GM23248 (cell line): ENCODE results near the gene AMDHD1. TPM values are rescaled to one million over a fixed set of nuclear protein-coding genes. Genes with fewer than 3 reads are reported as not detected.

ENCODE experiments used
- DNase-seq: peaks from one replicate; pipeline ENCODE4 v3.0.0-alpha.2; 2015
- H2AFZ ChIP-seq: fragments of 200-600 bp; sonication (generic); 2 replicates; pipeline ENCODE4 v1.6.1; 2016; ENCODE audit warnings: antibody characterized with exemption
- H3F3A ChIP-seq: fragments of 200-600 bp; sonication (generic); 2 replicates; pipeline ENCODE4 v1.6.1; 2016; ENCODE audit warnings: mild to moderate bottlenecking, antibody characterized with exemption, mixed run types; ENCODE audit not compliant: insufficient read depth
- H3K27ac ChIP-seq: fragments of 200-600 bp; sonication (generic); 2 replicates; pipeline ENCODE4 v1.5.1; 2016; ENCODE audit warnings: mild to moderate bottlenecking
- H3K27me3 ChIP-seq: fragments of 200-600 bp; sonication (generic); replicated peaks from 2 replicates; pipeline ENCODE4 v1.6.1; 2016; ENCODE audit warnings: mild to moderate bottlenecking; ENCODE audit not compliant: insufficient read depth
- H3K36me3 ChIP-seq: fragments of 200-600 bp; sonication (generic); 2 replicates; pipeline ENCODE4 v1.6.1; 2016; ENCODE audit warnings: low read depth, mild to moderate bottlenecking
- H3K4me1 ChIP-seq: fragments of 200-600 bp; sonication (generic); 2 replicates; pipeline ENCODE4 v1.6.1; 2016; ENCODE audit warnings: mild to moderate bottlenecking; ENCODE audit not compliant: insufficient read depth
- H3K4me2 ChIP-seq: fragments of 200-600 bp; sonication (generic); one replicate; pipeline ENCODE4 v1.6.1; 2016; ENCODE audit warnings: mild to moderate bottlenecking; ENCODE audit not compliant: unreplicated experiment
- H3K4me3 ChIP-seq: fragments of 200-600 bp; sonication (generic); 2 replicates; pipeline ENCODE4 v1.5.1; 2016; ENCODE audit warnings: mild to moderate bottlenecking
- H3K79me2 ChIP-seq: fragments of 200-600 bp; sonication (generic); 2 replicates; pipeline ENCODE4 v1.6.1; 2016; ENCODE audit warnings: mild to moderate bottlenecking; ENCODE audit not compliant: insufficient read depth
- H3K9ac ChIP-seq: fragments of 200-600 bp; sonication (generic); 2 replicates; pipeline ENCODE4 v1.6.1; 2016; ENCODE audit warnings: mild to moderate bottlenecking
- H3K9me2 ChIP-seq: fragments of 200-600 bp; sonication (generic); 2 replicates; pipeline ENCODE4 v1.6.1; 2016; ENCODE audit warnings: mixed run types, mild to moderate bottlenecking, moderate library complexity; ENCODE audit not compliant: insufficient read depth
- H3K9me3 ChIP-seq: fragments of 200-600 bp; sonication (generic); one replicate; pipeline ENCODE4 v1.6.1; 2017; ENCODE audit warnings: low read depth
- H4K20me1 ChIP-seq: fragments of 200-600 bp; sonication (generic); 2 replicates; pipeline ENCODE4 v1.6.0; 2016; ENCODE audit not compliant: insufficient read depth
- EZH2 ChIP-seq: fragments of 200-600 bp; sonication (generic); IDR thresholded peaks from 2 replicates; pipeline ENCODE4 v1.6.1; 2018; ENCODE audit warnings: antibody characterized with exemption, mild to moderate bottlenecking; ENCODE audit not compliant: insufficient read depth, poor library complexity, severe bottlenecking
- EZH2phosphoT487 ChIP-seq: fragments of 200-600 bp; sonication (generic); IDR thresholded peaks from 2 replicates; pipeline ENCODE4 v1.6.1; 2018; ENCODE audit warnings: antibody characterized with exemption, moderate library complexity, mild to moderate bottlenecking, low read depth; ENCODE audit not compliant: insufficient read depth
- WGBS, 2 experiments: methylation state at CpG; one replicate each; pipeline ENCODE4 v1.1.6; 2015 to 2017; ENCODE audit warnings: low lambda C conversion rate in 2 of 2, low coverage in 1 of 2; ENCODE audit errors: missing lambda C conversion rate in 2 of 2; 5-methylcytosine and 5-hydroxymethylcytosine counted together
- in situ Hi-C: fragments of 300-500 bp; cut with MboI; formaldehyde crosslinking; loops from 2 replicates; pipeline ENCODE4 v1.15.0; 2020
- polyA plus RNA-seq: library from polyadenylated mRNA; unstranded; fragments of >200 nt; fragmentation: Nextera tagmentation; extraction: Ambion mirVana; gene quantifications from 2 replicates; pipeline ENCODE4 v1.2.1, GENCODE V29; 2016
- total RNA-seq: library from RNA; depleted of rRNA; stranded (reverse); fragments of >200 nt; shearing (Covaris generic); gene quantifications from 2 replicates; pipeline ENCODE4 v1.2.3, GENCODE V29; 2014

Gene AMDHD1
- total and polyA plus RNA-seq, 2 experiments from 2014 or later, result 0.38 to 1.1 TPM

DNA sequence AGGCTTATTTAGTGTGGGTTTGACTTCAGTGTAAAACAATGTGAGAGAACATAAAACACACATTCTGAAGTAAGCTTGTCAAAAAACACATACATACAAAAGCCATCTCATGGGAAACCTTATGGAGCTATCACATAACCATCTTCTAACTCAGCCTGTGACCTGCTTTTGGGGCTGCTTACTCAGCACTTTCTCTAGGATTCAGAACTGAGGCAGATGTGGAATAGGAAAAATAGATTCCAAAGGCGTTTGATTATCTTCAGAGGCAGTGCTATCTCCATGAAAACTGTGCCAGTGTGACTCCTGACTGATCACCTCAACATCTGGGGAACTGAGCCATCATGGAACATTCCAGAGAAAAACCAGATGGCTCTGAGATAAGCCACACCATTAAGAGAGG lies 39.5 kb downstream of the AMDHD1 start:
- DNase-seq, result no peak
- in situ Hi-C loops, result loop anchor here (25.0 kb wide), 1 partner anchor 370 kb away; no protein-coding TSS in a partner anchor
- Histone ChIP-seq H3K4me3 (no peak overlapping the region), H3K4me2 (no peak overlapping the region), H3K4me1 (no peaks in the 10 kb centered on the region), H3K27ac (no peak overlapping the region), H4K20me1 (no peaks in the 10 kb centered on the region), H3F3A (no peaks in the 10 kb centered on the region), H3K9me3 (no peaks in the 10 kb centered on the region), H2AFZ (no peak overlapping the region), H3K79me2 (no peaks in the 10 kb centered on the region), H3K36me3 (no peaks in the 10 kb centered on the region), H3K9ac (no peak overlapping the region), H3K9me2 (no peaks in the 10 kb centered on the region), H3K27me3 (no peaks in the 10 kb centered on the region; the same call in 1 of the 2 replicates)
- TF ChIP-seq EZH2, result no peak
- no peak for TF ChIP-seq EZH2phosphoT487
- 27 to 47% methylated on average over 1 of the region's 1 CpG for WGBS, 2 experiments

DNA sequence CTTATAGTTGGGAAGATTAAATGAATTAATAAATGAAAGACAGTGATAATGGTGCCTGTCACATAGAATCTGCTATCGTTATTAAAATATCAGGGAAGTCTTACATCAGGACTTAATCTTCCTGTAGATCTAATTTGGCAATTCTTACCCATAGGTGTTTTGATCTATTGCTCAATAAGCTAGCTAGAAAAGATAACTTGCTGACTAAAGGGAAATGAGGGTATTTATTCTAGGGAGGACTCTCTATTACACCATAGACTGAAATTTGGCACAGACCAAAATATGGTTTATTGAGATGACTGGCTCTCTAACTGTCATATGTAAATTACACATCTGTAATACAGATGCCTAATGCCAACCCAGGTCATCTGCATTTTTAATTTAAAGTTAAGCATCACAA lies 41.6 kb downstream of the AMDHD1 start:
- no peak for DNase-seq
- H3K4me1 ChIP-seq, result no peaks in the 10 kb centered on the region
- in situ Hi-C loops, result loop anchor here (25.0 kb wide), 1 partner anchor 372 kb away; no protein-coding TSS in a partner anchor
- no peaks in the 10 kb centered on the region for H3F3A ChIP-seq
- no peaks in the 10 kb centered on the region for H3K9me2 ChIP-seq
- H3K4me2 ChIP-seq, result no peak overlapping the region
- peaks cover 3% of the 10 kb centered on the region; the same call in 1 of the 2 replicates for H3K27me3 ChIP-seq
- no peak overlapping the region for H3K27ac ChIP-seq
- no peaks in the 10 kb centered on the region for H3K36me3 ChIP-seq
- no peaks in the 10 kb centered on the region for H3K9me3 ChIP-seq
- H3K9ac ChIP-seq, result no peak overlapping the region
- no peak for TF ChIP-seq EZH2phosphoT487
- TF ChIP-seq EZH2, result no peak
- H2AFZ ChIP-seq, result no peak overlapping the region
- 92 to 94% methylated on average over 1 of the region's 1 CpG for WGBS, 2 experiments
- no peaks in the 10 kb centered on the region for H3K79me2 ChIP-seq
- no peaks in the 10 kb centered on the region for H4K20me1 ChIP-seq
- H3K4me3 ChIP-seq, result no peak overlapping the region

DNA sequence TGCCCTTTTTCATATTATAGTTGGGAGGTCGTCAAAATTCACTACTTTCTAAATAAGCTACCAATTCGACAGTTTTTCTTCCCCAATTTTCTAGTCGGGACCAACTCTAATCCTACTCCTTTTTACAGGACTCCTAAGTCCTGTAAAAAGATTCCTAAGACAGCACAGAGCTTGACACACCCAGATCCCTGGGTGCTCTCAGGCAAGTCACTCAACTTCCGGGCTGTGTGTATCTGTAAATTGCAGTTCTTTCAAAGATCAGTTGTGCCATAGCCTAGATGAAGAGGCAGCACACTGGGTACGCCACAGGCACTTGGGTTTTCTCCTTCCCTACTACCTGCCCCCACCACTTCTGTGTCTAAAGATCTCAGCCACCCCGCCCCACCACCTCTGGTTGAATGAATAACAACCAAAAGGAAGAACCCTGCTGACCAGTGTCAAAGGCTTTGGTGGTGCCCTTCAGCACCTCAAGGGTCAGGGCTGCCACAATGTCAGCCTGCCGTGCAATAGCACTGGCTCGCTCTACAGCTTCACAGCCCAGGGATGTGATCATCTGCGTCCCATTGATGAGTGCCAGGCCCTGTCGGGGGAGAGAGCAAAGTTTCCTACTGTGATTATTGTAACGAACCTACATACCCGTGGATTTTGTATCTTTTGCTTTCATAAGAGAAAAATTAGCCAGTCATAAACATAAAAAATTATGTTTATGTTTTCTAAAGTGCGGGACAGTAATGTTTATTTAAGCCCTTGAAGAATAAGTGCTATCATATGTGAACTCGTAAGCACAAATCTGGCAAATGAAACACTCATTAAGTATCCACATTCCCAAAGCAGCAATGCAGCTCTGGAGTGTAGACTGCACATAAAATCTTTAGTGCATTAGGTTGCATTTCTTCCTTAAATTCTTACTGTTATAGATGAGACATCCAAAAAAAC lies 43.8 kb downstream of the AMDHD1 start:
- H3K79me2 ChIP-seq, result no peaks in the 10 kb centered on the region
- no peak overlapping the region for H3K4me2 ChIP-seq
- H4K20me1 ChIP-seq, result no peaks in the 10 kb centered on the region
- peaks cover 9% of the 10 kb centered on the region; the same call in 1 of the 2 replicates for H3K27me3 ChIP-seq
- no peaks in the 10 kb centered on the region for H3K36me3 ChIP-seq
- DNase-seq, result no peak
- TF ChIP-seq EZH2phosphoT487 (no peak), EZH2 (no peak)
- H3K9me3 ChIP-seq, result no peaks in the 10 kb centered on the region
- H3F3A ChIP-seq, result no peaks in the 10 kb centered on the region
- H3K4me3 ChIP-seq, result no peak overlapping the region
- WGBS, 2 experiments, result 58 to 59% methylated on average over 14 of the region's 14 CpGs
- H3K9me2 ChIP-seq, result no peaks in the 10 kb centered on the region
- no peak overlapping the region for H2AFZ ChIP-seq
- H3K4me1 ChIP-seq, result no peaks in the 10 kb centered on the region
- H3K27ac ChIP-seq, result no peak overlapping the region
- in situ Hi-C loops, result loop anchor here (25.0 kb wide), 1 partner anchor 375 kb away; no protein-coding TSS in a partner anchor
- H3K9ac ChIP-seq, result no peak overlapping the region

DNA sequence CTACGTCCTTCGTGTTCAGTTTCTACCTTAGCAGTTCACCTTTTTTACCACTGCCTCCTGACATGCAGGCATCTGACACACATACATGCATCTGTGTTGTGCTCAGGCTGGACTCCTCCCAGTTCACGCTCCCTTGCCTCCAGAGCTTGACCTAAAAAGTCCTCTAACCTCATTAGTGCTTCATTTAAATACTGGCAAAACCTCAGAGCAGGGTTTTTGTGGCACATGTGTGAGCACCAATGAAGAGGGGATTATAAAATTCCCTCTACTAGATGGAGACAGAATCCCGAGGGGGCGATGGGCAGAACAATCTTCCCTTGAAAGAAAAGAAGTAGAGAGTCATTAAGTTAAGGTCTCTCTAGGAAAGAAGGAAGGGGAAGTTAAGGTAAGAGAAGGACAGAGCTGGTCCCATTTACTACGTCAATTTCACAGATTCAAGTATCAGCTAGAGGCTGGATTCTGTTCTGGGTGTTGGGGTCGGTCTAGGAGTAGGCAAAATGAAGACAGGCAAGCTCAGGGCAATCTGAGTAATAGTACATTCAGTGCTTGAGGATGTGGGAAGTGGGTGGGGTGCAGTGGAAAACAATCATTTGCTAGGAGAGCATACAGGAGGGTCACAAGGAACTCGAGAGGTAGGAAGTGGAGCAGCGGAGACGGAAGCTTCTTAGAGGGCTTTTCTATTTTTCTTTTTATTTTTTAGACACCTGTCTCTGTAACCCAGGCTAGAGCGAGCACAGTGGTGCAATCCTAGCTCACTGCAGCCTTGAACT lies 45.6 kb downstream of the AMDHD1 start:
- DNase-seq, result no peak
- WGBS, 2 experiments, result 65 to 66% methylated on average over 11 of the region's 11 CpGs
- in situ Hi-C loops, result loop anchor here (25.0 kb wide), 1 partner anchor 376 kb away; no protein-coding TSS in a partner anchor
- Histone ChIP-seq H3K9me3 (no peaks in the 10 kb centered on the region), H3K9ac (no peak overlapping the region), H3K9me2 (no peaks in the 10 kb centered on the region), H3K79me2 (no peaks in the 10 kb centered on the region), H3K27ac (no peak overlapping the region), H3K27me3 (peaks cover 9% of the 10 kb centered on the region; the same call in 1 of the 2 replicates), H3K4me1 (no peaks in the 10 kb centered on the region), H3K36me3 (no peaks in the 10 kb centered on the region), H3K4me3 (no peak overlapping the region), H4K20me1 (no peaks in the 10 kb centered on the region), H2AFZ (no peak overlapping the region), H3F3A (no peaks in the 10 kb centered on the region), H3K4me2 (no peak overlapping the region)
- TF ChIP-seq EZH2phosphoT487 (no peak), EZH2 (no peak)
